HepG2 (cell line): ENCODE results near the gene PROCR. TPM values are rescaled to one million over a fixed set of nuclear protein-coding genes. Genes with fewer than 3 reads are reported as not detected.

ENCODE experiments used
- FOXJ3 ChIP-seq: sonication (generic); formaldehyde crosslinking; IDR thresholded peaks from 2 replicates; pipeline ENCODE4 v1.4.0; 2020; ENCODE audit warnings: missing genetic modification reagents, mild to moderate bottlenecking, borderline replicate concordance
- GABPA ChIP-seq, 2 experiments: IDR thresholded peaks; 2 replicates each; pipeline ENCODE4 v1.6.1; 2011 to 2016; ENCODE audit warnings: low read depth in 2 of 2, low read length in 1 of 2, missing biosample characterization in 1 of 2, missing genetic modification characterization in 1 of 2
- GLI4 ChIP-seq: sonication (generic); formaldehyde crosslinking; IDR thresholded peaks from 2 replicates; pipeline ENCODE4 v1.5.1; 2020; ENCODE audit warnings: missing genetic modification reagents, mild to moderate bottlenecking, moderate library complexity, borderline replicate concordance
- HMG20A ChIP-seq: IDR thresholded peaks from 2 replicates; pipeline ENCODE4 v1.6.1; 2016; ENCODE audit warnings: borderline replicate concordance
- HNF4G ChIP-seq, 2 experiments: sonication (generic) in 1 of 2; formaldehyde crosslinking in 1 of 2; IDR thresholded peaks; 2 replicates each; pipeline versions ENCODE4 v1.4.0 to v1.6.1; 2011 to 2020; ENCODE audit warnings: borderline replicate concordance in 2 of 2, low read depth in 2 of 2, mild to moderate bottlenecking in 2 of 2, low read length in 1 of 2, missing genetic modification reagents in 1 of 2, moderate library complexity in 1 of 2
- HOXA9 ChIP-seq: sonication (generic); formaldehyde crosslinking; IDR thresholded peaks from 2 replicates; pipeline ENCODE4 v1.8.1; 2022; ENCODE audit warnings: missing genetic modification reagents, mild to moderate bottlenecking, moderate library complexity, borderline replicate concordance
- JDP2 ChIP-seq: sonication (generic); formaldehyde crosslinking; IDR thresholded peaks from 2 replicates; pipeline ENCODE4 v1.8.1; 2022; ENCODE audit warnings: missing genetic modification reagents, borderline replicate concordance
- KAT7 ChIP-seq: IDR thresholded peaks from 2 replicates; pipeline ENCODE4 v1.6.1; 2018; ENCODE audit warnings: borderline replicate concordance, missing compliant biosample characterization
- KDM5B ChIP-seq: sonication (generic); formaldehyde crosslinking; IDR thresholded peaks from 2 replicates; pipeline ENCODE4 v1.4.0; 2020; ENCODE audit warnings: missing genetic modification reagents, mild to moderate bottlenecking, borderline replicate concordance
- PHF21A ChIP-seq: sonication (generic); formaldehyde crosslinking; IDR thresholded peaks from 2 replicates; pipeline ENCODE4 v1.5.0; 2020; ENCODE audit warnings: mild to moderate bottlenecking, missing genetic modification reagents
- RCOR2 ChIP-seq: IDR thresholded peaks from 2 replicates; pipeline ENCODE4 v1.6.1; 2016; ENCODE audit warnings: missing biosample characterization, missing genetic modification reagents
- THAP11 ChIP-seq: IDR thresholded peaks from 2 replicates; pipeline ENCODE4 v1.6.1; 2016; ENCODE audit warnings: missing biosample characterization, missing genetic modification reagents
- ZBTB8A ChIP-seq: sonication (generic); formaldehyde crosslinking; IDR thresholded peaks from 2 replicates; pipeline ENCODE4 v1.4.0; 2020; ENCODE audit warnings: mild to moderate bottlenecking, low read depth, missing genetic modification reagents, borderline replicate concordance
- ZNF557 ChIP-seq: sonication (generic); formaldehyde crosslinking; IDR thresholded peaks from 2 replicates; pipeline ENCODE4 v1.4.0; 2020; ENCODE audit warnings: missing genetic modification reagents
- ZNF607 ChIP-seq: sonication (generic); formaldehyde crosslinking; IDR thresholded peaks from 2 replicates; pipeline ENCODE4 v1.5.1; 2020; ENCODE audit warnings: missing genetic modification reagents, mild to moderate bottlenecking, borderline replicate concordance
- ZSCAN30 ChIP-seq: sonication (generic); formaldehyde crosslinking; IDR thresholded peaks from 2 replicates; pipeline ENCODE4 v1.5.0; 2020; ENCODE audit warnings: mild to moderate bottlenecking, missing genetic modification reagents
- ZSCAN9 ChIP-seq: IDR thresholded peaks from 2 replicates; pipeline ENCODE4 v1.6.1; 2016; ENCODE audit warnings: borderline replicate concordance
- polyA plus RNA-seq, 8 experiments: library from polyadenylated mRNA; depleted of rRNA in 3 of 8; stranded (reverse) in 7 of 8; unstranded in 1 of 8; fragments of >200 nt; fragmentation: Illumina TruSeq in 4 of 8; extraction: Trizol in 4 of 8; gene quantifications; 2 replicates each; pipeline versions ENCODE4 v1.2.1 to v1.2.3, GENCODE V29; 2011 to 2016; ENCODE audit warnings: low read depth in 4 of 8, missing spikeins in 1 of 8, mixed read lengths in 1 of 8; ENCODE audit not compliant: insufficient read depth in 1 of 8
- total RNA-seq, 5 experiments: library from RNA; depleted of rRNA; stranded (reverse); fragments of >200 nt; fragmentation: Illumina TruSeq; extraction: Trizol; gene quantifications; 2 replicates each; pipeline ENCODE4 v1.2.3, GENCODE V29; 2016; ENCODE audit warnings: low read depth in 1 of 5
- TF ChIP-seq, protein P1 (sequence below): sonication (generic); formaldehyde crosslinking; IDR thresholded peaks from 2 replicates; pipeline ENCODE4 v1.4.0; 2020; ENCODE audit warnings: mild to moderate bottlenecking, missing genetic modification reagents
- TF ChIP-seq, protein P2 (sequence below): sonication (generic); formaldehyde crosslinking; IDR thresholded peaks from 2 replicates; pipeline ENCODE4 v1.4.0; 2020; ENCODE audit warnings: missing genetic modification reagents, mild to moderate bottlenecking, borderline replicate concordance
- TF ChIP-seq, protein P3 (sequence below): sonication (generic); formaldehyde crosslinking; IDR thresholded peaks from 2 replicates; pipeline ENCODE4 v1.4.0; 2020; ENCODE audit warnings: missing genetic modification reagents, borderline replicate concordance

Gene PROCR
- total and polyA plus RNA-seq, 2 of the 13 experiments (the other 11 are each of a cell fraction or from before 2014, with no cell fraction given), result 1.4 to 1.7 TPM

DNA sequence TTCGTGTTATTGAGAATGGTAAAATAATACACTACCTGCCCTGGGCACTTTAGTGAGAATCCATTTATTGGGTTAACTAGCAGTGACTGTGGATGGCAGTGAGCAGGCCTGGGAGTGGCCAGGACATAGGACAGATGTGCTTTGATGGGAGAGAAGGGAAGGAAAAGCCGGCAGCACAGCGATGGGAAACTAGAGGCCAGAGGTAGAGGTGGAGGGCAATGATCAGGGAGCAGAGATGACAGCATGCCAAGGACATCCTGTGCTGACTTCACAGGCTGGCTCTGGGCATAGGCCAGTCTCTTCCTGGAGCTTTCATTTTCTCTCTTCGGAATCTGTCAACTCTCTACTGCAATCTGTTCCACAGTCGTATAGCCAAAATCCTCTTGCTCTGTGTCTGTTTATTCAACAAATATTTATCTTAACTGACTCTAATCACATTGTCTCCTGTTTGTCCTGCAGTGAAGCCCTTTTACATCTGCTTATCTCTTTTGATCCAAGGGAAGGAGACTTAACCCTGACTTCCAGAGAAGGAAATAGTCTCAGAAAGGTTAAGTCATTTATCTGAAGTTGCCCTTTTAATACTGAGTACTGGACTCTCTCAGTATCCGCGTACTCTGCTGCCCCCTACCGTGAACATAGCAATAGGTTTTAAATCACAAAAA is 36.2 kb downstream of the PROCR start (continued):
- TF ChIP-seq, protein P1, sequence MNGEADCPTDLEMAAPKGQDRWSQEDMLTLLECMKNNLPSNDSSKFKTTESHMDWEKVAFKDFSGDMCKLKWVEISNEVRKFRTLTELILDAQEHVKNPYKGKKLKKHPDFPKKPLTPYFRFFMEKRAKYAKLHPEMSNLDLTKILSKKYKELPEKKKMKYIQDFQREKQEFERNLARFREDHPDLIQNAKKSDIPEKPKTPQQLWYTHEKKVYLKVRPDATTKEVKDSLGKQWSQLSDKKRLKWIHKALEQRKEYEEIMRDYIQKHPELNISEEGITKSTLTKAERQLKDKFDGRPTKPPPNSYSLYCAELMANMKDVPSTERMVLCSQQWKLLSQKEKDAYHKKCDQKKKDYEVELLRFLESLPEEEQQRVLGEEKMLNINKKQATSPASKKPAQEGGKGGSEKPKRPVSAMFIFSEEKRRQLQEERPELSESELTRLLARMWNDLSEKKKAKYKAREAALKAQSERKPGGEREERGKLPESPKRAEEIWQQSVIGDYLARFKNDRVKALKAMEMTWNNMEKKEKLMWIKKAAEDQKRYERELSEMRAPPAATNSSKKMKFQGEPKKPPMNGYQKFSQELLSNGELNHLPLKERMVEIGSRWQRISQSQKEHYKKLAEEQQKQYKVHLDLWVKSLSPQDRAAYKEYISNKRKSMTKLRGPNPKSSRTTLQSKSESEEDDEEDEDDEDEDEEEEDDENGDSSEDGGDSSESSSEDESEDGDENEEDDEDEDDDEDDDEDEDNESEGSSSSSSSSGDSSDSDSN, result peak; percentile 66; the same call in 1 of the 2 replicates
- TF ChIP-seq KDM5B (CRISPR knock-in tag), result peak; percentile 43; the same call in 1 of the 2 replicates
- TF ChIP-seq, protein P2, sequence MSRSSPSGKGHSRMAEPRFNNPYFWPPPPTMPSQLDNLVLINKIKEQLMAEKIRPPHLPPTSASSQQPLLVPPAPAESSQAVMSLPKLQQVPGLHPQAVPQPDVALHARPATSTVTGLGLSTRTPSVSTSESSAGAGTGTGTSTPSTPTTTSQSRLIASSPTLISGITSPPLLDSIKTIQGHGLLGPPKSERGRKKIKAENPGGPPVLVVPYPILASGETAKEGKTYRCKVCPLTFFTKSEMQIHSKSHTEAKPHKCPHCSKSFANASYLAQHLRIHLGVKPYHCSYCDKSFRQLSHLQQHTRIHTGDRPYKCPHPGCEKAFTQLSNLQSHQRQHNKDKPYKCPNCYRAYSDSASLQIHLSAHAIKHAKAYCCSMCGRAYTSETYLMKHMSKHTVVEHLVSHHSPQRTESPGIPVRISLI, result peak; percentile 57; the same call in 1 of the 2 replicates
- TF ChIP-seq GLI4, result no peak
- no peak for TF ChIP-seq ZSCAN30 (CRISPR knock-in tag)
- peak; percentile 71; the same call in 1 of the 2 replicates for TF ChIP-seq ZNF607 (CRISPR knock-in tag)
- peak; percentile 53; the same call in 1 of the 2 replicates for TF ChIP-seq HMG20A (CRISPR knock-in tag)
- peak; percentile 67 for TF ChIP-seq PHF21A (CRISPR knock-in tag)
- no peak for TF ChIP-seq ZBTB8A (CRISPR knock-in tag)
- peak; percentile 85 for TF ChIP-seq THAP11
- no peak for TF ChIP-seq KAT7 (CRISPR knock-in tag)
- TF ChIP-seq, protein P3, sequence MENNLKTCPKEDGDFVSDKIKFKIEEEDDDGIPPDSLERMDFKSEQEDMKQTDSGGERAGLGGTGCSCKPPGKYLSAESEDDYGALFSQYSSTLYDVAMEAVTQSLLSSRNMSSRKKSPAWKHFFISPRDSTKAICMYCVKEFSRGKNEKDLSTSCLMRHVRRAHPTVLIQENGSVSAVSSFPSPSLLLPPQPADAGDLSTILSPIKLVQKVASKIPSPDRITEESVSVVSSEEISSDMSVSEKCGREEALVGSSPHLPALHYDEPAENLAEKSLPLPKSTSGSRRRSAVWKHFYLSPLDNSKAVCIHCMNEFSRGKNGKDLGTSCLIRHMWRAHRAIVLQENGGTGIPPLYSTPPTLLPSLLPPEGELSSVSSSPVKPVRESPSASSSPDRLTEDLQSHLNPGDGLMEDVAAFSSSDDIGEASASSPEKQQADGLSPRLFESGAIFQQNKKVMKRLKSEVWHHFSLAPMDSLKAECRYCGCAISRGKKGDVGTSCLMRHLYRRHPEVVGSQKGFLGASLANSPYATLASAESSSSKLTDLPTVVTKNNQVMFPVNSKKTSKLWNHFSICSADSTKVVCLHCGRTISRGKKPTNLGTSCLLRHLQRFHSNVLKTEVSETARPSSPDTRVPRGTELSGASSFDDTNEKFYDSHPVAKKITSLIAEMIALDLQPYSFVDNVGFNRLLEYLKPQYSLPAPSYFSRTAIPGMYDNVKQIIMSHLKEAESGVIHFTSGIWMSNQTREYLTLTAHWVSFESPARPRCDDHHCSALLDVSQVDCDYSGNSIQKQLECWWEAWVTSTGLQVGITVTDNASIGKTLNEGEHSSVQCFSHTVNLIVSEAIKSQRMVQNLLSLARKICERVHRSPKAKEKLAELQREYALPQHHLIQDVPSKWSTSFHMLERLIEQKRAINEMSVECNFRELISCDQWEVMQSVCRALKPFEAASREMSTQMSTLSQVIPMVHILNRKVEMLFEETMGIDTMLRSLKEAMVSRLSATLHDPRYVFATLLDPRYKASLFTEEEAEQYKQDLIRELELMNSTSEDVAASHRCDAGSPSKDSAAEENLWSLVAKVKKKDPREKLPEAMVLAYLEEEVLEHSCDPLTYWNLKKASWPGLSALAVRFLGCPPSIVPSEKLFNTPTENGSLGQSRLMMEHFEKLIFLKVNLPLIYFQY, result no peak; the same call in 1 of the 2 replicates
- TF ChIP-seq JDP2, result no peak
- no peak for TF ChIP-seq HOXA9 (CRISPR knock-in tag)
- TF ChIP-seq GABPA (IDR thresholded peaks at IDR 0.05; ENCODE audit: low read depth, low read length), result no peak
- 0 out of 2 replicates have a peak, but pooled peaks have one; percentile 55 for TF ChIP-seq GABPA (CRISPR knock-in tag; IDR thresholded peaks at IDR 0.05; ENCODE audit: low read depth)
- no peak for TF ChIP-seq FOXJ3 (CRISPR knock-in tag)
- no peak for TF ChIP-seq ZNF557
- peak; percentile 81 for TF ChIP-seq ZSCAN9 (CRISPR knock-in tag)
- TF ChIP-seq RCOR2, result peak; percentile 37
- 0 out of 2 replicates have a peak, but pooled peaks have one; percentile 24 for TF ChIP-seq HNF4G (IDR thresholded peaks at IDR 0.05; ENCODE audit: borderline replicate concordance, low read depth, low read length)
- no peak for TF ChIP-seq HNF4G (CRISPR knock-in tag; IDR thresholded peaks at IDR 0.05; ENCODE audit: borderline replicate concordance, low read depth)
